ENCODE data around the gene GARIN3. TPM values are rescaled to one million over a fixed set of nuclear protein-coding genes. Genes with fewer than 3 reads are reported as not detected.

GARIN3 gene
- not detected in 2 replicates for total RNA-seq
- long read RNA-seq: 0 reads

DNA sequence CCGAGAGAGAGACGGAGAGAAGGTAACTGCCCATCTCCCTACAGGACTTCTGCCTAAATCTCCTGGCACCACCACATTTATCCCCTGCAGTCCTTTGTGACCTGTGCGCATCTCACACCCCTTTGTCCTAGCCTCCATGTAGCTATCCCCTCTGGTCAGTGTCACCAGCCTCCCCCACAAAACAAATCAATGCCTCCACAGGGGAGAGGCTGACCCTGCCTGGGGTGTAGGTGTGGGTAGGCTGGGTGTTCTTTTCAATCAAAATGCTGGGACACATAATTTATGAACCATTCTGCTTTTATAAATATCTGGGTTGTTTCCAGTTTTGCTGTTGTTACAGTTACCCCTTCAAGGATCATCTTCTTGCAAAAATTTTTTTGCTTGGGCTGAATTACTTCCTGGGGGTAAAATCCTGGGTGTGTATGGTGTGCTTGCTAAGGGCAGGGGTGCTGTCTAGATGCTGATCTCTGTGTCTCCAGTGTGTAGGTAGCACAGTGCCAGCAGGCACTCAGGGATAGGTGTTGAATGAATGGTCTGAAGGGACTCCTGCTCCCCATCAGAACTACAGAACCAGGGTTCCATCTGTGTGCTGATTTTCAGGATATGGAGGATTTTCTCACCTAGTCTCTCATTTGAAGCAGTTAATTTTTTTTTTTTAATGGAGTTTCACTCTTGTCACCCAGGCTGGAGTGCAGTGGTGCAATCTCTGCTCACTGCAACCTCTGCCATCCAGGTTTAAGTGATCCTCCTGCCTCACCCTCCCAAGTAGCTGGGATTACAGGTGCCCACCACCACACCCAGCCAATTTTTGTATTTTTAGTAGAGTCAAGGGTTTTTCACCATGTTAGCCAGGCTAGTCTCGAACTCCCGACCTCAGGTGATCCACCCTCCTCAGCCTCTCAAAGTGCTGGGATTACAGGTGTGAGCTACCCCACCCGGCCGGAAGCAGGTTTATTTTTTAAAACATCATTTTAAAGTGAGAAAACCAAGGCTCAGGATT, at the start of gene GARIN3:
Gene GARIN3, minus strand, starts transcription at position 51 of the 1,000 bp plus-strand sequence. CDS start 96 bp downstream, outside the sequence.
- DNase-seq (ENCODE audit: extremely low spot score, unreplicated experiment): peak; percentile 32
- Mint-ChIP-seq H3K27me3 (ENCODE audit: unreplicated experiment) (peaks cover 35% of the 10 kb centered on the region), H3K9me3 (ENCODE audit: unreplicated experiment) (no peaks in the 10 kb centered on the region), H3K36me3 (ENCODE audit: unreplicated experiment) (no peaks in the 10 kb centered on the region), H3K4me3 (ENCODE audit: unreplicated experiment) (no peak within 1 kb of the TSS), H3K27ac (ENCODE audit: unreplicated experiment) (no peak within 1 kb of the TSS), H3K4me1 (ENCODE audit: unreplicated experiment) (no peaks in the 10 kb centered on the region)
- TF ChIP-seq, protein P1, sequence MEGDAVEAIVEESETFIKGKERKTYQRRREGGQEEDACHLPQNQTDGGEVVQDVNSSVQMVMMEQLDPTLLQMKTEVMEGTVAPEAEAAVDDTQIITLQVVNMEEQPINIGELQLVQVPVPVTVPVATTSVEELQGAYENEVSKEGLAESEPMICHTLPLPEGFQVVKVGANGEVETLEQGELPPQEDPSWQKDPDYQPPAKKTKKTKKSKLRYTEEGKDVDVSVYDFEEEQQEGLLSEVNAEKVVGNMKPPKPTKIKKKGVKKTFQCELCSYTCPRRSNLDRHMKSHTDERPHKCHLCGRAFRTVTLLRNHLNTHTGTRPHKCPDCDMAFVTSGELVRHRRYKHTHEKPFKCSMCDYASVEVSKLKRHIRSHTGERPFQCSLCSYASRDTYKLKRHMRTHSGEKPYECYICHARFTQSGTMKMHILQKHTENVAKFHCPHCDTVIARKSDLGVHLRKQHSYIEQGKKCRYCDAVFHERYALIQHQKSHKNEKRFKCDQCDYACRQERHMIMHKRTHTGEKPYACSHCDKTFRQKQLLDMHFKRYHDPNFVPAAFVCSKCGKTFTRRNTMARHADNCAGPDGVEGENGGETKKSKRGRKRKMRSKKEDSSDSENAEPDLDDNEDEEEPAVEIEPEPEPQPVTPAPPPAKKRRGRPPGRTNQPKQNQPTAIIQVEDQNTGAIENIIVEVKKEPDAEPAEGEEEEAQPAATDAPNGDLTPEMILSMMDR (IDR thresholded peaks at IDR 0.05): no peak

- no peak overlapping the region for H3K27ac Mint-ChIP-seq (ENCODE audit: unreplicated experiment)
- H3K4me1 Mint-ChIP-seq (ENCODE audit: unreplicated experiment): no peaks in the 10 kb centered on the region
Measured at GRCh38 chr5:157215514-157216167, 49.6 kb upstream of the GARIN3 start.

DNA sequence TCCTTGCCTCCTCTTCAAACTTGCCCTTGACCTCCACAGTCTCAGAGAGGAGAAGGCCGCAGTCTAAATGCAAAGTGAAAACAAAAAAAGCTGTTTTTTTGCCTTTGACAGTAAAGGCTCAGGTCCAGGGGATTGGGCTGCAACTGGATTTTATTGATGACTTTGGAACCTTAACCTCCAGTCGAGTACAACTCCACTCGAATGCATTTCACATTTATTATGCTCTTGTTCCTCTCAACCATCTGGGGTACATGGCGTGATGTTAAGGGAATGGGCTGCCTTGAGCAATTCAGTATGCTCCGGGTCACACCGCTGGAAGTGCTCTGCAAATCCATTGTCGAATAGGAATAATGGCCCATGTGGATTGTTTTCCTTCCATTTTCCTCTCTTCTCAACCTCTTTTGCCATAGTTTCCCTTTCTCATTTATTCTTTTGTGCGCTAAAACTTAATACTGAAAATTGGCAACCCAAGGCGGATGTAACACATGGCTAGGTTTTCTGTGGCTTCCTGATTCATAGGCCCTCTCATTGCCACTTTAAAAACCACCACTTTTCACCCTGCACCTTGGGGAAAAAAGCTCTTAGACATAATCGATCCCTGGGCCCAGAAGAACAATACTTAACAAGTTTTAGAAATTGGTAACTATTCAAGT, 48.9 kb upstream of the GARIN3 start:
- no peak overlapping the region for H3K27ac Mint-ChIP-seq (ENCODE audit: unreplicated experiment)
- H3K9me3 Mint-ChIP-seq (ENCODE audit: unreplicated experiment): no peaks in the 10 kb centered on the region
- no peak overlapping the region for H3K4me3 Mint-ChIP-seq (ENCODE audit: unreplicated experiment)
- TF ChIP-seq, protein P1 (IDR thresholded peaks at IDR 0.05): no peak
- no peaks in the 10 kb centered on the region for H3K36me3 Mint-ChIP-seq (ENCODE audit: unreplicated experiment)
- peaks cover 15% of the 10 kb centered on the region for H3K27me3 Mint-ChIP-seq (ENCODE audit: unreplicated experiment)
- H3K4me1 Mint-ChIP-seq (ENCODE audit: unreplicated experiment): no peaks in the 10 kb centered on the region
- DNase-seq (ENCODE audit: extremely low spot score, unreplicated experiment): no peak

More at GRCh38 chr5:157215514-157216167, 49.6 kb upstream of the GARIN3 start:
- H3K36me3 Mint-ChIP-seq (ENCODE audit: unreplicated experiment): no peaks in the 10 kb centered on the region
- DNase-seq (ENCODE audit: extremely low spot score, unreplicated experiment): no peak
- no peak overlapping the region for H3K4me3 Mint-ChIP-seq (ENCODE audit: unreplicated experiment)
- TF ChIP-seq, protein P1 (IDR thresholded peaks at IDR 0.05): no peak
- no peaks in the 10 kb centered on the region for H3K9me3 Mint-ChIP-seq (ENCODE audit: unreplicated experiment)
- H3K27me3 Mint-ChIP-seq (ENCODE audit: unreplicated experiment): peaks cover 13% of the 10 kb centered on the region

DNA sequence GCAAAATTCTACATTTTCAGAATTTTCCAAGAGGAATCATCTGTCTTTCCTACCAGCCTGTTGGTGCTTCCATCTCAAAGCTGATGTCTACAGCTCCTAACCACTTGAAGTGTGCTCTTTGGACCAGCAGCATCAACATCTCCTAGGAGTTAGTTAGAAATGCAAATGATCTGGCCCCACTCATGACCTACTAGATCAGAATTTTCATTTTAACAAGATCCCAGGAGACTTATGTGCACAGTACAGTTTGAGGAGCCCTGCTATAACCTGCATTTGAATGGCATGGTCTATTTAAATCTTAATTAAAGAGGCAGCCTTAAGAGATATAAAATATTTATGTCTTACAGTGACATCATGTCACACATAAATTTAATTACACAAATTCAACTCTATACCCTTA, 48.4 kb upstream of the GARIN3 start:
- H3K27me3 Mint-ChIP-seq (ENCODE audit: unreplicated experiment): peaks cover 15% of the 10 kb centered on the region
- no peaks in the 10 kb centered on the region for H3K36me3 Mint-ChIP-seq (ENCODE audit: unreplicated experiment)
- no peak overlapping the region for H3K27ac Mint-ChIP-seq (ENCODE audit: unreplicated experiment)
- no peak for DNase-seq (ENCODE audit: extremely low spot score, unreplicated experiment)
- no peaks in the 10 kb centered on the region for H3K4me1 Mint-ChIP-seq (ENCODE audit: unreplicated experiment)
- TF ChIP-seq, protein P1 (IDR thresholded peaks at IDR 0.05): no peak
- no peaks in the 10 kb centered on the region for H3K9me3 Mint-ChIP-seq (ENCODE audit: unreplicated experiment)
- no peak overlapping the region for H3K4me3 Mint-ChIP-seq (ENCODE audit: unreplicated experiment)
